Caco-2 (cell line): ENCODE results near the gene STXBP3. TPM values are rescaled to one million over a fixed set of nuclear protein-coding genes. Genes with fewer than 3 reads are reported as not detected.

ENCODE experiments used
- BruUV-seq: library from RNA; stranded (reverse); fragments of 400-500 nt; replicated peaks from 2 replicates; lab custom pipeline; 2021; lab: Mats Ljungman, UMichigan
- CTCF ChIA-PET: fragments of 300-600 bp; sonication (Branson Sonifier 250); formaldehyde crosslinking; loops from one replicate; lab custom pipeline; 2022; ENCODE audit warnings: antibody characterized with exemption; lab: Charles Lee
- POLR2A ChIA-PET: fragments of 300-600 bp; sonication (Branson Sonifier 250); formaldehyde crosslinking; loops from one replicate; lab custom pipeline; 2022; ENCODE audit warnings: antibody characterized with exemption; lab: Charles Lee
- DNase-seq, 2 experiments: peaks; one replicate each; pipeline versions ENCODE4 v3.0.0 to v3.0.0-alpha.2; 2020 to 2022
- H3K27me3 ChIP-seq: replicated peaks from 2 replicates; pipeline ENCODE4 v1.6.0; 2011; ENCODE audit warnings: low read length; ENCODE audit not compliant: control insufficient read depth, insufficient read depth
- H3K36me3 ChIP-seq: 2 replicates; pipeline ENCODE4 v1.5.1; 2011; ENCODE audit warnings: low read length; ENCODE audit not compliant: control insufficient read depth, insufficient read depth
- H3K4me1 ChIP-seq: fragments of 250-450 bp; sonication (Bioruptor Pico); 2 replicates; pipeline ENCODE4 v1.5.1; 2020; ENCODE audit warnings: mild to moderate bottlenecking
- H3K4me3 ChIP-seq: 2 replicates; pipeline ENCODE4 v1.5.1; 2011; ENCODE audit warnings: low read depth, mild to moderate bottlenecking, control low read depth, low read length
- H3K9me3 ChIP-seq: fragments of 250-450 bp; sonication (Bioruptor Pico); 2 replicates; pipeline ENCODE4 v1.5.1; 2020; ENCODE audit warnings: mild to moderate bottlenecking, moderate library complexity
- H3K27ac Mint-ChIP-seq: one replicate; pipeline ENCODE4 v1.8.0; 2022; ENCODE audit warnings: mixed read lengths; ENCODE audit not compliant: unreplicated experiment
- H3K27me3 Mint-ChIP-seq: one replicate; pipeline ENCODE4 v1.8.0; 2022; ENCODE audit warnings: mixed read lengths; ENCODE audit not compliant: insufficient read depth, unreplicated experiment
- H3K36me3 Mint-ChIP-seq: one replicate; pipeline ENCODE4 v1.8.0; 2022; ENCODE audit warnings: mild to moderate bottlenecking, mixed read lengths; ENCODE audit not compliant: insufficient read depth, unreplicated experiment
- H3K4me1 Mint-ChIP-seq: one replicate; pipeline ENCODE4 v1.8.0; 2022; ENCODE audit warnings: low read depth, mixed read lengths; ENCODE audit not compliant: unreplicated experiment
- H3K4me3 Mint-ChIP-seq: one replicate; pipeline ENCODE4 v1.8.0; 2022; ENCODE audit warnings: mild to moderate bottlenecking, moderate library complexity, mixed read lengths; ENCODE audit not compliant: unreplicated experiment
- H3K9me3 Mint-ChIP-seq: one replicate; pipeline ENCODE4 v1.8.0; 2022; ENCODE audit warnings: mixed read lengths; ENCODE audit not compliant: unreplicated experiment
- CTCF ChIP-seq, 2 experiments: fragments of 200-600 bp in 1 of 2; IDR thresholded peaks; 1 replicate in 1 of 2; 2 replicates in 1 of 2; pipeline versions ENCODE4 v1.5.1 to v1.8.0; 2011 to 2022; ENCODE audit warnings: antibody characterized with exemption in 1 of 2, control low read depth in 1 of 2, inconsistent platforms in 1 of 2, low read depth in 1 of 2, low read length in 1 of 2, mild to moderate bottlenecking in 1 of 2, moderate library complexity in 1 of 2; ENCODE audit not compliant: insufficient read depth in 1 of 2, severe bottlenecking in 1 of 2, unreplicated experiment in 1 of 2
- intact Hi-C: fragments of 100-400 bp; cut with micrococcal nuclease; formaldehyde crosslinking; loops from one replicate; pipeline ENCODE4 v1.10.0; 2022; ENCODE audit not compliant: unreplicated experiment
- total RNA-seq: library from RNA; stranded (reverse); gene quantifications from 2 replicates; pipeline ENCODE4 v1.2.3, GENCODE V29; 2022

STXBP3 gene
- total RNA-seq, 1 experiment from 2014 or later: 34.3 TPM

GRCh38 chr1:108799001-108799400, 52.5 kb downstream of the STXBP3 start:
- Histone ChIP-seq H3K4me3 (no peak overlapping the region), H3K4me1 (no peaks in the 10 kb centered on the region; the same call in 1 of the 2 replicates), H3K36me3 (no peaks in the 10 kb centered on the region), H3K27me3 (no peaks in the 10 kb centered on the region), H3K9me3 (no peaks in the 10 kb centered on the region)
- Mint-ChIP-seq H3K27ac (no peak overlapping the region), H3K27me3 (no peaks in the 10 kb centered on the region), H3K36me3 (peaks cover 2% of the 10 kb centered on the region), H3K9me3 (no peaks in the 10 kb centered on the region), H3K4me3 (no peak overlapping the region), H3K4me1 (peaks cover 9% of the 10 kb centered on the region)
- no peak for DNase-seq
- intact Hi-C loops: no loop called here
- BruUV-seq: no TSS peak
- TF ChIP-seq CTCF (IDR thresholded peaks at IDR 0.05; ENCODE audit: insufficient read depth in 1 of 2, low read depth in 1 of 2, low read length in 1 of 2, severe bottlenecking in 1 of 2, unreplicated experiment in 1 of 2): no peak
- CTCF ChIA-PET: no interaction called here
- POLR2A ChIA-PET: no interaction called here

GRCh38 chr1:108801101-108801500, 54.6 kb downstream of the STXBP3 start:
- Histone ChIP-seq H3K4me3 (no peak overlapping the region), H3K36me3 (no peaks in the 10 kb centered on the region), H3K4me1 (no peaks in the 10 kb centered on the region; the same call in 1 of the 2 replicates), H3K27me3 (no peaks in the 10 kb centered on the region), H3K9me3 (no peaks in the 10 kb centered on the region)
- peaks cover 9% of the 10 kb centered on the region for H3K4me1 Mint-ChIP-seq
- peaks cover 6% of the 10 kb centered on the region for H3K36me3 Mint-ChIP-seq
- DNase-seq: no peak
- TF ChIP-seq CTCF (IDR thresholded peaks at IDR 0.05; ENCODE audit: insufficient read depth in 1 of 2, low read depth in 1 of 2, low read length in 1 of 2, severe bottlenecking in 1 of 2, unreplicated experiment in 1 of 2): no peak
- intact Hi-C loops: no loop called here
- H3K9me3 Mint-ChIP-seq: no peaks in the 10 kb centered on the region
- H3K27ac Mint-ChIP-seq: no peak overlapping the region
- CTCF ChIA-PET: interaction anchor here (0.6 kb wide), 1 partner anchor 80 kb away, joined by 3 read pairs; no protein-coding TSS in a partner anchor
- H3K27me3 Mint-ChIP-seq: no peaks in the 10 kb centered on the region
- no TSS peak for BruUV-seq
- POLR2A ChIA-PET: no interaction called here
- no peak overlapping the region for H3K4me3 Mint-ChIP-seq

GRCh38 chr1:108803548-108803947, 57.1 kb downstream of the STXBP3 start:
- POLR2A ChIA-PET: no interaction called here
- Histone ChIP-seq H3K4me3 (no peak overlapping the region), H3K4me1 (no peaks in the 10 kb centered on the region; the same call in 1 of the 2 replicates), H3K27me3 (no peaks in the 10 kb centered on the region), H3K9me3 (no peaks in the 10 kb centered on the region), H3K36me3 (no peaks in the 10 kb centered on the region)
- no TSS peak for BruUV-seq
- Mint-ChIP-seq H3K9me3 (no peaks in the 10 kb centered on the region), H3K4me1 (peaks cover 9% of the 10 kb centered on the region), H3K4me3 (no peak overlapping the region), H3K27ac (no peak overlapping the region), H3K36me3 (peaks cover 10% of the 10 kb centered on the region), H3K27me3 (no peaks in the 10 kb centered on the region)
- CTCF ChIA-PET: no interaction called here
- no peak for TF ChIP-seq CTCF (IDR thresholded peaks at IDR 0.05; ENCODE audit: insufficient read depth in 1 of 2, low read depth in 1 of 2, low read length in 1 of 2, severe bottlenecking in 1 of 2, unreplicated experiment in 1 of 2)
- intact Hi-C loops: no loop called here
- no peak for DNase-seq
